ENCODE results near the gene ARHGAP26. TPM values are rescaled to one million over a fixed set of nuclear protein-coding genes. Genes with fewer than 3 reads are reported as not detected.

The ARHGAP26 gene
- total and polyA plus RNA-seq, 4 donors = 5.4 to 52.3 (median 30.4) TPM

GRCh38 chr5:143176048-143176447 lies 405.9 kb downstream of the ARHGAP26 start:
- Histone ChIP-seq H3K4me3 (no peak overlapping the region), H3K27me3 (ENCODE audit: control insufficient read depth in 3 of 3, insufficient read depth in 3 of 3, low read length in 2 of 3) (no peaks in the 10 kb centered on the region), H3K9ac (ENCODE audit: insufficient read depth in 1 of 2, low read length in 2 of 2) (no peak overlapping the region), H3K36me3 (ENCODE audit: control insufficient read depth in 4 of 4, insufficient read depth in 4 of 4, low read length in 4 of 4) (peaks cover 0 to 3% (median 0%) of the 10 kb centered on the region in 4 donors), H3K27ac (ENCODE audit: low read depth in 1 of 2, low read length in 1 of 2) (peak overlapping the region in 1 of 2 donors; percentile 12), H3K9me3 (ENCODE audit: control insufficient read depth in 4 of 4, insufficient read depth in 3 of 4, low read length in 3 of 4) (no peaks in the 10 kb centered on the region), H3K4me1 (ENCODE audit: control insufficient read depth in 5 of 5, insufficient read depth in 5 of 5, low read length in 5 of 5) (peaks cover 0 to 12% (median 6%) of the 10 kb centered on the region in 5 donors)
- DNase-seq (no peak), ATAC-seq (ENCODE audit: insufficient read depth, low FRiP score) (no peak)
- no peak for TF ChIP-seq CTCF (IDR thresholded peaks at IDR 0.05; ENCODE audit: control extremely low read depth, extremely low read depth)
- 44 to 70% methylated on average over 3 of the region's 3 CpGs for WGBS, 2 donors

- Histone ChIP-seq H3K9ac (ENCODE audit: insufficient read depth in 1 of 2, low read length in 2 of 2) (no peak overlapping the region), H3K27ac (ENCODE audit: low read depth in 1 of 2, low read length in 1 of 2) (no peak overlapping the region), H3K36me3 (ENCODE audit: control insufficient read depth in 4 of 4, insufficient read depth in 4 of 4, low read length in 4 of 4) (peaks cover 0 to 3% (median 0%) of the 10 kb centered on the region in 4 donors), H3K27me3 (ENCODE audit: control insufficient read depth in 3 of 3, insufficient read depth in 3 of 3, low read length in 2 of 3) (no peaks in the 10 kb centered on the region), H3K9me3 (ENCODE audit: control insufficient read depth in 4 of 4, insufficient read depth in 3 of 4, low read length in 3 of 4) (no peaks in the 10 kb centered on the region), H3K4me1 (ENCODE audit: control insufficient read depth in 5 of 5, insufficient read depth in 5 of 5, low read length in 5 of 5) (peaks cover 0 to 10% (median 7%) of the 10 kb centered on the region in 5 donors), H3K4me3 (no peak overlapping the region)
- TF ChIP-seq CTCF (IDR thresholded peaks at IDR 0.05; ENCODE audit: control extremely low read depth, extremely low read depth) = no peak
- peak; percentile 49 for ATAC-seq (ENCODE audit: insufficient read depth, low FRiP score)
- peak; percentile 19 to 70 (median 42) for DNase-seq
- WGBS, 2 donors = 69 to 82% methylated on average over 9 of the region's 9 CpGs
These were observed 407.2 kb downstream of the ARHGAP26 start for GRCh38 chr5:143177263-143177983.

GRCh38 chr5:143179126-143179740 lies 409.1 kb downstream of the ARHGAP26 start:
- Histone ChIP-seq H3K27ac (ENCODE audit: low read depth in 1 of 2, low read length in 1 of 2) (no peak overlapping the region), H3K4me1 (ENCODE audit: control insufficient read depth in 5 of 5, insufficient read depth in 5 of 5, low read length in 5 of 5) (peaks cover 0 to 21% (median 7%) of the 10 kb centered on the region in 5 donors), H3K9me3 (ENCODE audit: control insufficient read depth in 4 of 4, insufficient read depth in 3 of 4, low read length in 3 of 4) (no peaks in the 10 kb centered on the region), H3K36me3 (ENCODE audit: control insufficient read depth in 4 of 4, insufficient read depth in 4 of 4, low read length in 4 of 4) (peaks cover 0 to 3% (median 0%) of the 10 kb centered on the region in 4 donors), H3K4me3 (no peak overlapping the region), H3K9ac (ENCODE audit: insufficient read depth in 1 of 2, low read length in 2 of 2) (no peak overlapping the region), H3K27me3 (ENCODE audit: control insufficient read depth in 3 of 3, insufficient read depth in 3 of 3, low read length in 2 of 3) (no peaks in the 10 kb centered on the region)
- ATAC-seq (ENCODE audit: insufficient read depth, low FRiP score) (no peak), DNase-seq (no peak)
- no peak for TF ChIP-seq CTCF (IDR thresholded peaks at IDR 0.05; ENCODE audit: control extremely low read depth, extremely low read depth)
- WGBS, 2 donors = 85 to 96% methylated on average over 6 of the region's 6 CpGs

Data from lung (tissue), 12 donors.